ENCODE data around the gene GNA14.
A peak's percentile ranks its signal among the peaks of the same experiment; 100 is the strongest.
"Not testable (repeated sequence)": the region's sequence is repeated elsewhere in the genome, so short reads cannot be mapped to it uniquely, and the experiment has no call there.

The GNA14 gene

GRCh38 chr9:77435277-77435676, 212.8 kb downstream of the GNA14 start:
- no peak for DNase-seq
- intact Hi-C loops (cut with DNase I) = loop anchor here (10.0 kb wide), 2 partner anchors 210 to 600 kb away; partner anchors contain the start of genes GNA14 and GNAQ

- intact Hi-C loops (cut with DNase I) = loop anchor here (10.0 kb wide), 2 partner anchors 211 to 601 kb away; partner anchors contain the start of genes GNA14 and GNAQ
- peak; percentile 62 to 90 (median 78) for DNase-seq
These were observed 214.3 kb downstream of the GNA14 start for GRCh38 chr9:77433675-77434445.

GRCh38 chr9:77432053-77432452, 216.1 kb downstream of the GNA14 start:
- DNase-seq = peak in 1 of 42 donors; percentile 33
- intact Hi-C loops (cut with DNase I) = loop anchor here (10.0 kb wide), 2 partner anchors 213 to 603 kb away; partner anchors contain the start of genes GNA14 and GNAQ

- intact Hi-C loops (cut with DNase I) = loop anchor here (10.0 kb wide), 2 partner anchors 215 to 605 kb away; partner anchors contain the start of genes GNA14 and GNAQ
These were observed 218.2 kb downstream of the GNA14 start for GRCh38 chr9:77429928-77430327.

GRCh38 chr9:77427256-77427927, 220.7 kb downstream of the GNA14 start:
- no peak for DNase-seq
- intact Hi-C loops (cut with DNase I) = no loop called here

More at GRCh38 chr9:77429928-77430327, 218.2 kb downstream of the GNA14 start:
- DNase-seq = no peak

- no peak for DNase-seq
- intact Hi-C loops (cut with DNase I) = no loop called here
These were observed 221.4 kb downstream of the GNA14 start for GRCh38 chr9:77426712-77427111.

GRCh38 chr9:77424993-77425392, 223.1 kb downstream of the GNA14 start:
- intact Hi-C loops (cut with DNase I) = no loop called here
- DNase-seq = no peak

GRCh38 chr9:77423841-77424240, 224.3 kb downstream of the GNA14 start:
- intact Hi-C loops (cut with DNase I) = no loop called here

GRCh38 chr9:77422969-77423368, 225.2 kb downstream of the GNA14 start:
- DNase-seq = no peak
- intact Hi-C loops (cut with DNase I) = no loop called here

More at GRCh38 chr9:77423841-77424240, 224.3 kb downstream of the GNA14 start:
- no peak for DNase-seq

GRCh38 chr9:77421506-77422265, 226.4 kb downstream of the GNA14 start:
- intact Hi-C loops (cut with DNase I) = no loop called here
- DNase-seq = no peak

- no peak for DNase-seq
- intact Hi-C loops (cut with DNase I) = no loop called here
These were observed 227.5 kb downstream of the GNA14 start for GRCh38 chr9:77420641-77421040.

- intact Hi-C loops (cut with DNase I) = no loop called here
- no peak for DNase-seq
These were observed 229.9 kb downstream of the GNA14 start for GRCh38 chr9:77418226-77418625.

- intact Hi-C loops (cut with DNase I) = no loop called here
- DNase-seq = no peak
These were observed 230.6 kb downstream of the GNA14 start for GRCh38 chr9:77417566-77417965.

GRCh38 chr9:77408521-77408920, 239.6 kb downstream of the GNA14 start:
- intact Hi-C loops (cut with DNase I); DNase-seq: not testable (repeated sequence)

GRCh38 chr9:77403239-77403638, 244.9 kb downstream of the GNA14 start:
- intact Hi-C loops (cut with DNase I) = no loop called here
- no peak for DNase-seq

- intact Hi-C loops (cut with DNase I) = no loop called here
- DNase-seq = no peak
These were observed 245.8 kb downstream of the GNA14 start for GRCh38 chr9:77402286-77402685.

GRCh38 chr9:77399964-77400363, 248.2 kb downstream of the GNA14 start:
- intact Hi-C loops (cut with DNase I) = no loop called here
- DNase-seq = no peak

GRCh38 chr9:77398581-77398980, 249.5 kb downstream of the GNA14 start:
- intact Hi-C loops (cut with DNase I); DNase-seq: not testable (repeated sequence)

- intact Hi-C loops (cut with DNase I) = no loop called here
- no peak for DNase-seq
These were observed 255.8 kb downstream of the GNA14 start for GRCh38 chr9:77392328-77392727.

Measured in head of caudate nucleus (tissue), 42 donors.